ENCODE results near the gene RUNX1.
A peak's percentile ranks its signal among the peaks of the same experiment; 100 is the strongest.
"Not testable (repeated sequence)": the region's sequence is repeated elsewhere in the genome, so short reads cannot be mapped to it uniquely, and the experiment has no call there.

The RUNX1 gene

DNA sequence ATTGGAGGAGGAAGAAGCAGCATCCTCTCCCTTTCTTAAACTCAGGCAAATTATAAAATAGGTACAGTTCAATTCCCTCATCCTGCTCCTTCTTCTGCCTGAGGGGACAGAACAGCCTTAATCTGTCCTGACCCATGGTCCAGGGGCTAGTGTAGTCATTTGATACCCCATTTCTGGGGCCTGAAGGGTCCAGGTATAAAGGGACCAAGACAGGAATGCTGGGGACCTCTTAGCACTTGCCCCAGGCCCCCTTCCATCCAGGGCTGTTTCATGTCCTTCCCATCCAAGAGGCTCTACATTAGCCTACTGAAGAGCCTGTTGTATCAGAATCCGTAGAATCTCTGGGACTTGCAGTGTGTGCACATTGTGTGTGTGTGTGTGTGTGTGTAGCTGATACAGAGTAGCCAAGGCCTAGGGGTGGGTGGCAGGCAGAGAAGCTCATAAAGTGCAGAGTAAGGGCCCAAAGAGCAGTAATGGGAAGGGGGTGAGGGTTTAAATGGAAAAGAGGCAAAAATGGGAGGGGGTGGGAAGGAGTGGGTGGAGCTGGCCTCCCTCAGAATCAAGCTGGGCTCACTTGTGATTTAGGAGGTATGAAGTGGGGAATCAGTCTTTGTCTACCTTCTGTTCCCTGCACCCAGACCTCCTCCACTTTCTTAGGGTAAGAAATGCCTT, 32.4 kb downstream of the RUNX1 start:
- no peak for DNase-seq (ENCODE audit: low spot score)

DNA sequence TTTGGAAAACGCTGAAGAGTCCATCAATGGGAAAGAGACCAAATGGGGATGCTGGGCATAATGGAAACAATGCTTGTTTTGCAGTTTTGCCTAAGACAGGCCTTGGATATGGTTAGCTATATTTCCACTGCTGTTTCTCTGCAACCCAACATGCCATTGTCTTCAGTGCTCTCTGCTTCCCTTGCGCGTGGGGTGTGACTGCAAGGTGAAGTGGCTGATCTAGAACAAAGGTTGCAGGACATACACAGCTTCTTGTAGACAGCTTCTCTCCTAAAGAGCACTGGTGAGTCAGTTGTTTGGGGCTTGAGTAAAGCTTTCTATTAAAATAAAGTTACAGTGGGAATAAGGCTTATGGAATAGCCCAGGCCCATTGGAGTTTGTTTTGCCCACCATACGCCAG, 33.0 kb downstream of the RUNX1 start:
- DNase-seq (ENCODE audit: low spot score): no peak

DNA sequence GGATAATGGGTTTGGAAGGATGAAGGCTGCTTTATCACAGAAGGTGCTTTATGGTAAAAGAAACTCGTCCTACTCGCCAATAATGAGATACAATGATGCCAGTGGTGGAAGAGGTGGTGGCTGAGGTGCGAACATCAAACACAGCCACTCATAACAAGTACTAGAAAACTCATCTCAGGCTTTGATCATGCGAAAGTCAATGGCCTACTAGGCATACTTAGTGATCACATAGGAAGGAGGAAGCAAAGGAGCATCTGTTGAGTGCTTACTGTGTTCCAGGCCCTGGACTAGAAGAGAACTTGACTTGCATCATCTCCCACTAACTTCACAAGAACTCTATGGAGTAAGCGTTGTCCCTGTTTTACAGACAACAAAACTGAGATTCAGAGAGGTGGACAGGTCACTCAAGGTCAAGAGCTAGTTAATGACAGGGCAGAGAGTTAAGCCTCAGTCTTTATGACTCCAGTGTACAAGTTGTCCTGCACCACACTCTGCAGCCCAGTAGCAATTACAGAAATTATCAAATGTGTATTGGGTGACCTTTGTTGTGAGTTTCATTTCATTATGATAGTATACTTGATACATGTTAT, 33.6 kb downstream of the RUNX1 start:
- DNase-seq (ENCODE audit: low spot score): peak; percentile 42

DNA sequence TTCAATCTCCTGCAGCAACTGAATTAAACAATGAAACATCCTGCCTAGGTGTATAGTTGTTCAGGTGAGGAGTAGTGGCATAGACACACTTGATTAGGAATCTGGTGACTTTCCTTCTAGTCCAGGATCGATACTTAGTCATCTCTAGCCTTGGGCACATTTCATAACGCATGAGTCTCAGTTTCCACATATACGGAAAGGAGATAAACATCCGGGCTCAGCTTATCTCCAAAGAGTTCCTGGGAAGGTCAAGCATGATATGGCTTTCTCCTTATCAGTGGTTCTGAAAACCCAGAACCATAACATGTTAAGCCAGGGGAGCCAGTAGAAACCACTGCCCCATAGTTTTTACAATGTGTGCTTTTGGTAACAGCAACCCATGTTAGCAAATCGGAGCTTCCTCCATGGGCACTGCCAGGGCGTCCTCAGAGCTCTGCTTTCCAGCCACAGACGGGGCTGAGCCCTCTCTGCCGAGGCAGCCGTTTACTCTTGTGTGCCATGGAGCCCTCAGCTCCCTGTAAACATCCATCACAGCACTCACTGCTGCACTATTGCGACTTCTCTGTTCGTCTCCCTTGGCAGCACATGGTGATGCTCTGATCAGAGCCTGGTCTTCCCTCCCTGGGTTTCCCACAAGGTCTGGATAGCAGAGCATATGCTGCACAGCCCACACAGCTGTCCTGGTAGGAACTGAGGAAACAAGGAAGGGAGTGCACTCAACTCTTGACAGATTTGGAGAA, 34.6 kb downstream of the RUNX1 start:
- DNase-seq (ENCODE audit: low spot score): no peak

DNA sequence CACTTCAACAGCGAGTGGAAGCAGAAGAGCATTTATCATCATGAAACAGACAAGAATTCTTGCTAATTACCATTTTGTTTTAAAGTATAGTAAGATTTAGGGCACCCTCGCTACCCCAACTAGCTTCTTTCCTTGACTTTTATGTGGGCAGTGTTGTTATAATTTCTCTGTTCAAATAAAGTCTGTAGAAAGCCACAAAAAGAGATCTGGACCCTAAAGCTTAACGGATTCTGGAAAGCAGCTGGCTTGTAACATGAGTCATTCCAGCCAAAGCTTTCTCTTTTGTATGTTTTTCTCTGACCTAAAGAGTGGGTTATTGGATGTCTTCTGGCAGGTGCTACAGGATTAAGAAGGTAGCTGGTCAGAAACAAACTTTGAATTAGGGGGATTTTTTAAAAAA, 37.4 kb downstream of the RUNX1 start:
- no peak for DNase-seq (ENCODE audit: low spot score)

DNA sequence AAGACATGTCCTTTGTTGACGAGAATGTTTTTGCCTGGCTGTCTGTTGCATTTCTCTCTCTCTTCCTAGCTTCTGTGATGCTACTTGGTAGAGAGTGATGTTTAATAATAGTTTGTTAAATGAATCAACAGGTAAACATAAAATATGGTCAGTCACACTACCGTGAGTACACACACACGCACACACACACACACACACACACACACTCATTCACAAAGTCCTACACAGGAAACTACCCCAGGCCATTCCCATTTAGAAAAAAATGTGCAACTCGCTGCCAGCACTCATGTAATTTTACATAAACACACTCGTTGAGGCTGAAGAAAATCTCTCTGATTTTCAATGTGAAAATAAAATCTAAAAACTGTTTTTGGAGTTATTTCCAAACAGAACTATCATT, 38.7 kb downstream of the RUNX1 start:
- DNase-seq (ENCODE audit: low spot score): no peak

DNA sequence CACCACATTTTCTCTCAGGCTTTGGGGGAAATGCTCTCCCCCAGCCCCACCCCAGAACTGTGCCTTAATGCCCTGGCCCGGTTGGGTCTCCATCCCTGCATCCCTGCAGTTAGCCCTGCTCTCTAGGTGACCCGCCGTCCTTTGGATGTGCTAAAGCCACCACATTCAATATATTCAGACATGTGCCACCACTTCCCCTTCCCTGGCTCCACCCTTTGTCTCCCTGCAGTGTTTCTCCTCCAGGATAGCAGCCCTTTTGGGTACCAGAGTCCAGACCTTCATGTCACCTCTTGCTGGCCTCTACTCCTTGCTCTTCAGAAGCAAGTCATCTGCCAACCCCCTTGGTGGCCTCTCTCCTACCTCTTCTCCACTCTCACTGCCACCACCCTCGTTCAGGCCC, 41.8 kb downstream of the RUNX1 start:
- DNase-seq (ENCODE audit: low spot score): no peak

DNA sequence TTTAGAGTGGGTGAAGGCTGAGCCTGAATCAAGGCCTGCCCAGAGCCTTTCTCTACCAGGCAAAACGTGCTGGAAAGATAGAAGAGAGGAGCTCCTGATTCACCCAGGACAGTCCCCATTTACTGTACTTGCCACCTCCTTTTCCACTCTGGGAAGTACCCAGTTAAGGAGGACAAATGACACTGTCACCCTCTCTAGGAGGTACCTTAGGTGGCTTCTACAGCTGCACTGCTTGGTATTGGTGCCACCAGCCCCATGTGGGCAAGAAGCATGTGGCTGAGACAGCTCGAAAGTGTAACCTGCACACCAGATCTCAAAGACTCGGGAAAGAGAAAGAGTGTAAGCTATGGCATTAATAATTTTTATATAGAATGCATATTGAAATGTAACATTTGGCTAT, 42.3 kb downstream of the RUNX1 start:
- no peak for DNase-seq (ENCODE audit: low spot score)

DNA sequence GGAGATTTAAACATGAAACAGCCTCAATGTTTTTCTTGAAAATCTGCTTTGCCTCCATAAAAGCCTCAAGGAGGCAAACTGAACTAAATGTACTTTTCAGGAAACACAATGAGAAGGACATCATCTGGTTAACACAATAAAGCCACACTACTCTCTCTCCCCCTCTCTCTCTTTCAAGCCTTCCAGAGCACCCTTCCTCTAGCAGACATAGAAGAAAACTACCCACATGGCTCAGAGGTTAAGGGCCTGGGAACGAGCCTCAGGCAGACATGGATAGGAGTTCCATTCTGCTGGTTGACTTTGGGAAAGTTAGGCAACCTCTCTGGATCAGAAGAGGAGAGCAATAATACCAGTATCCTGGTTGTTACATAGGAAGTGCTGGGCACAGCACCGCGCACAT, 42.9 kb downstream of the RUNX1 start:
- no peak for DNase-seq (ENCODE audit: low spot score)

DNA sequence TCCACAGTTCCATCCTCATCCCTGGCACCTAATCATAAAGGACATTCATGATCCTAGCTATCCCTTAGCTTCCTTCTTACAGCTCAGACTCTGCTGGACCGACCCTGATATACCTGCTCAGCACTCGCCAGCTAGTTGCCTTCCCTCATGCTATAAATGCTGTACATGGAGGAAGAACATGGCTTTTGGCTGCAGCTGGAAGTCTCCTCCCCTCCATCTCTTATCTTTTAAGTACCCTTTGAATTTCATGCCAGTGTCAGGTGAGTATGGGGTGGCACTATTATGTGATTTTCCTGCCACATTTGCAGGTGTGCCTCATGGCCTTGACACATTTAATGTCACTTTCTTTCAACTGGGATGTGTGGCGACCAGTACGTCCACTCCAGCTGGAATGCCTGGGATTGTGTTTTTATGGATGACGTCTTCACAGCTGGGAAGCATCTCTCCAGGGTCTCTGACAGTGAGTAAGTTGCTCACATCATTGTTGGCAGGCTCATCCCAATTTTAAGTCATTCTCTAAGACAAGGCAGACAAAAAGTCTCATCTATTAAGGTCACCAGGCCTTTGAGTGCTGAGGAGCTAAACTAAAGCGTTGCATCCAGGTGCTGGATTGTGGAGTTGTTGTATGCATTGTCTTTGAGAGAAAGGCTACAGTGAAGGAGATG, 43.4 kb downstream of the RUNX1 start:
- DNase-seq (ENCODE audit: low spot score): no peak

DNA sequence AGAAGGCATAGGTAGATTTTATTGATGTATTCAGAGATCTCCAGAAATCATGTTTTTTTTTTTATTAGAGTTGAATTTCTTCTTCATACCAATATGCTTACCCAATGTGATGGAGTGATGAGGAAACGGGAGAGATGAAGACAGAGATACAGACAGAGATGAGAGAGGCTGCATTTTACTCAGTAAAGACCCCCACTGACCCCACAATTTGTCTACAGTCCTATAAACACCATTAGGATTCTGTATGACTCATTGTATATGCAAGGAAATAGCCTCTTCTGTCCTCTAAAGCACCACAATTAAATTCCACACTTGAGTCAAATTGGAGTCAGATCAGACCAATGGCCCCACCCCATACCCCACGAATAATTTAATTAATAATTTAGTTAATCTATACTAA, 44.0 kb downstream of the RUNX1 start:
- no peak for DNase-seq (ENCODE audit: low spot score)

DNA sequence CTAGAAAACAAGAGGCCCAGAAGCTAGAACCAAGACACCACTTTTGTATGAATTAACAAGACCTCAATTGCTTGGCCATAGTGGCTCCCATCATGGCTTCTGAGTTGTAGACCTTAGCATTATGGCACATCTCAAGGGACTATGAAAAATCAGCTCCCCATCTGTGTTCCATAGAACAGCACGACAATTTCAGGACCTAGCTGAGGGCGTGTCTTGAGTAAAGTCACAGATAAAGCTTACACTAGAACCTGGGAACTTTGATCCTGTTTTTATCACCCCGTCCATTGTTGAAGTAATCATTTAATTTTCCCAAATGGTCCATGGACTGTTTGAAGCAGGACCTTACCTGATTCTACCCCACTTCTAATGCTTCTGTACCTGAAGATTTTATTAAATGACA, 44.8 kb downstream of the RUNX1 start:
- DNase-seq (ENCODE audit: low spot score): no peak

DNA sequence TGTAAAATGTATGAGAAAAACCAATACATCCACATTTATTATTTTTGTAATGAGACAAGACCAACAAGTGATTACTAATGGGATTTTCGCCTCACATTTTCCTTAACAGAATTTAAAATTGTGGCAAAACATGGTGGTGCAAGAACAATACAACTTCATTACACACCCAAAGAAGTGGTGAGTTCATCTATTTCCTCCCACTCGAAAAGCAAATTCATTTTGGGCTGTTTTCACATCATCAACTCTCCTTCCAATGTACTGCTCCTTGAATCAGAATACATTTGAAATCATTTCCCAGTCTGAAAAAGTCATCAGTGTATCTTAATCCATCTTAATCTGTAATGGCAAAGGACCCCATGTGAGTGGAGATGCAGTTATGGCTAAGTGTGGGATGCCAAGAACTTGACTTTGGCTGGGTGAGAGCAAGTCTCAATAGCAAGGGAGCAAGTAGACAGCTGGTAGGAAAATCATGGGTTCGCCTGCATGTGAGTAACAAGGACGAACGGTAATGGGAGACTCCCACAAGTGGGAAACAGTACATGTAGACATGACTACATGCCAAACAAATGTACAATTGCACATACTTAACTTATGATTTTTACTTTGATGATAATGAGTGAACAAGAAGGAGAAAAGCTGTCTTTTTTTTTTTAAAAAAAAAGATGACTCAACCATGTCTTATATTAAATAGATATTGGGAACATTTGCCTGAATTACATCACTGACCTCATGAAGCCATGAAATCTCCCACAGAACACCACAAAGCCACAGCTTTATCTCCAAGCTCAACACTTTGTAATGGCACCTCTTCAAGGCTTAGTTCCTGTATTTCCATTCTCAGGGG, 46.0 kb downstream of the RUNX1 start:
- no peak for DNase-seq (ENCODE audit: low spot score)

DNA sequence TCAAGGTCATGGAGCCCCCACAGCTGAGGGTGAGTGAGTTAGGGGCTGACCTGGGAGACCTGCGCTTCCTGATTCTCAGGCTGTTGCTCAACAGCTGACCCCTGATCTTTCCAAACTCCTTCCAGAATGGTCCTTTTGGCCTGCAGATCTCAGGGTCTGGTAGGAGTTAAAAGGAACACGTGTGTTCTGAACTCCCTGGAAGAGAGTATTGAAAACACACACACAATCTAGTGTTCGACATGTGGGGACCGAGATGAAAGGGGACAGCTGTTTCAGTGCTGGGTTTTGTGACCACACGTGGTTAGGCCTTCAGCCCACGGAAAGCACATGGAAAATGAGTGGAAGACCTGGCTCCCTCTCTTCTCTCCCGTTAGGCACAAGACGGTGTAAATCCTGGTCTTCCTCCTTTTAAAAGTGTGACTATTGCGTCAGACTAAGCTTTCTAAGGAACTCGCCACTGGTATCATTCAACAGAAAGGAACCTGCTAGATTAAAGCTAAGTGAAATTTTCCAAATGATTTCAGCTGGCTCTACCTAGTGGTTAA, 49.6 kb downstream of the RUNX1 start:
- DNase-seq (ENCODE audit: low spot score): no peak

DNA sequence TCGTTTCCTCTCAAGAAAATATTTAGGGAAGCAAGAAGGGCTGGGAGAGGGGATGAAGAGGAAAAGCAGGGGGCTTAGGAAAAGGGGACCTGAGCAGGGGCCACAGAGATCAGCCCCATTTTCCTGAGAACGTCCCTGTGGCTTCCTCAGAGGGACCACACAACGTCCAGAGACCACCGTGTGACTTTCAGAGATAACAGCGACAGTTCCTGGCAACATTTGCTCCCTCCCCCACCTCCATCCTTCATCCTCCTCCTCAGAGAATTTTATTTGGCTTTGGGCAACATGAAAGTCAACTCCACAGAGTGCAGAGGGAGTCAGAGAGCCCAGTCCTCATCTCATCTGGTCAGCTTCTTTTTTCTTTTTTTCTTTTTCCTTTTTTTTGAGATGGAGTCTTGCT, 50.9 kb downstream of the RUNX1 start:
- DNase-seq (ENCODE audit: low spot score): no peak

DNA sequence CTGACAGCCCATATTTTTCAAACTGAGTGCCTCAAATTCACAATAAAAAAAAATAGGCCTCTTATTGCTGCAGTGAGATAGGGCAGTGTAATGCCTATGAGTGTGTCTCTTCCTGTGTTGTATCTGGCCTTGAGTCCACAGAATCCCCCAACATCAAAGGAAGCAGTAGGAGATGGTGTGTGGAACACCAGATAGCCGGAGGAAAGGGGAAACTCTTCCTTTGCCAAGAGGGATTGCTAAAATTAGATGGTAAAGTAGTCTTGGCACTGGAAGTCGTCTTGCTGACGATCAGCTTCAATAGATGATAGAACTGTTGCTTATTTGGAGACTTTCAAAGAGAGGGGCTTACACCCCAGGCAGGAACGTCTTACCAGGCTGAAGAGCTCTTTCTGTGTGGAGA, 51.8 kb downstream of the RUNX1 start:
- DNase-seq (ENCODE audit: low spot score): no peak

DNA sequence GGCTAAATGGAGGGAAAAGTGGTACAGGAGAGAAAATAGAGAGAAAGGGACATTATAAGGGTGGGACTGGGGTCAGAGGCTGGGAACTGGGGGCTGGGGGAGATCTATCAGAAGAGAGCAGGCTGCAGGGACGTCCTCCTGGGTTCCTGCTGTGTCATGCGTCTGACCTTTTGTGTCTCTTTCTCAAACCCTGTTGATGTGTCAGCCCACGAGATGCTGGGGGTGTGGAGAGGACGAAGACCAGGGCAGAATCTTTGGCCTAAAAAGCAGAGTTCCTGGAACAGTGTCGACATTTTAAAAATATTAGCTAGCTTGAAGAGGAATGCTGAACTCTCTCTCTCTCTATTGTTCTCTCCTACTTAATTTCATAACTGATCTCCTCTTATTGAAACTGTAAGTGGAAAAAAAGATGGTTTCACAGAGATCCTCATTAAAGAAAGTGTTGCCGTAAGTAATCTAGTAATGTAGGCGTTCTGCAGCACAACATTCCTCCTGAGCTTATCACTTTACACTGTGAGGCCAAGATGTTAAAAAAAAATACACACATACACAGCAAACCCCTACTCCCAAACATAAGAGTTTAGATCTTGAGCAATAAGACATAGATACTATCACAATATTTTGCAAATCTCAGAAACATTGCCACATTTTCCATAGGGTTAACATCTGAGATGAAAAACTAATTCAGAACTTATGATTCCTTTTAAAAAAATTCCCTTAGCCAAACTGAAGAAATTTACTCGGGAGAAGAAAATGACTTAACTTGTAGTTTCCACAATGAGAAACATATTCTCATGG, 52.6 kb downstream of the RUNX1 start:
- no peak for DNase-seq (ENCODE audit: low spot score)

DNA sequence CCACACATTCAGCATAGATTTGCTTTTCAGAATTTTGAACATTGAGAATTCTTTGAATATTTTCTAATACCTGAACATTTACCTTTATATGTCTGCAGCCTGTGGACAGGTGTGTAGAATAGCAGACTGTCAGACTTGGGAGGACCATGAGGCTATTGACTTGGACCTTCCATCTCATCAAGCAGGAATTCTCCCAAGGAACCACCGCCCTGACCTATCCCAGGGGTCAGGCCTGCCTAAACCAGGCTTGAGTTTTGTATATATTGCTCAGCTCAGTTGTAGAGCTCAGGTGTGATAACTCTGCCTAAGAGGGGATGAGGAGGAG, 53.2 kb downstream of the RUNX1 start:
- no peak for DNase-seq (ENCODE audit: low spot score)

DNA sequence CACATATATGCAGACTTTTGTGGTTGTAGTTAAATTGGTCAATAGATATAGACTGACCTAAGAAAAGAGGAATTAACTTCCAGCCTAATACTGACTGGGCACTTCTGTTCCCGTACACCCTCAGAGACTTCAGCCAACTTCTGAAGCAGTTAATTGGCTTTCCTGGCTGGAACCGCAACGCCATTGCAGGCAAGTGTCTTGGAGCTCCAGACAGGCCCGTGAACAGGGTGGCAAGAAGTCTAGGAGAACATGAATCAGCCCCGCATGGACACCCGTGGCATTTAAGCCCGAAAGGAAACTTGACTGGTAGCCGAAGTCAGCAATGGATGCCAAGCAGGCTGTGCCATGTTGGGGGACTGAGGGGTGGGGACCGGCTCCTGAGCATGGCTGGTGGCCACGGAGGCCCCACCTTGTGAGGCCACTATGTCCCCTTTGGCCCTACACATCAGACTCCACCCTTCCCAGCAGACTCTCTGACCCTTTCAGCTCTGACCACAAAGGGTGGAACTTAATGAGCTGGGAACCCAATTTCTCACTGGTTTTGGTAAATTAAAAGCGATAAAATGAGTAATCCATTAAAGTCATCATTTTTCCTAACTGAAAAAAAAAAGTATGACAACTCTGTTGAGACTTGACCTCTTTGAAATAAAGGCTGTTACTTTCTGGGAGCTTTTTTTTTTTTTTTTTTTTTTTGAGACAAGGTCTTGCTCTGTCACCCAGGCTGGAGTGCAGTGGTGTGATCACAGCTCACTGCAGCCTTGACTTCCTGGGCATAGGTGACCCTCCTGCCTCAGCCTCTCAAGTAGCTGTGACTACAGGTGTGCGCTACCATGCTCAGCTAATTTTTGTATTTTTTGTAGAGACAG, 54.1 kb downstream of the RUNX1 start:
- no peak for DNase-seq (ENCODE audit: low spot score)

DNA sequence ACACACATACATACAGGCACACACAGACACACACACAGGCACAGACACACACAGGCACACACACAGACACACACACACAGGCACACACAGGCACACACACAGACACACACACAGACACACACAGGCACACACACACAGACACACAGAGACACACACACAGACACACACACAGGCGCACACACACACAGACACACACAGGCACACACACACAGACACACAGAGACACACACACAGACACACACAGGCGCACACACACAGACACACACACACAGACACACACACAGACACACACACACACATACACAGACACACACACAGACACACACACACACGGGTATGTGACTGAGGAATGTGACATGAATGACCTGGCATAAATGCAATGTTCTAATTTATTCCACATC, 55.6 kb downstream of the RUNX1 start:
- not testable (repeated sequence) for DNase-seq (ENCODE audit: low spot score)

All from activated CD4-positive, alpha-beta T cell treated with anti-CD3 and anti-CD28 coated beads, Interleukin-2, Interleukin-4, amounts not matched to agents 100 ng/mL and 50 ng/mL, durations not matched to agents 16 hours and 8 hours (primary cell).